ENCODE results near the gene CTTNBP2. TPM values are rescaled to one million over a fixed set of nuclear protein-coding genes. Genes with fewer than 3 reads are reported as not detected.

CTTNBP2 gene
- total RNA-seq, 2 experiments from 2014 or later = not detected

GRCh38 chr7:117837841-117838240, 35.4 kb downstream of the CTTNBP2 start:
- H3K27ac Mint-ChIP-seq = no peak overlapping the region
- no peaks in the 10 kb centered on the region for H3K9me3 Mint-ChIP-seq (ENCODE audit: low read depth)
- intact Hi-C loops (cut with DNase I, micrococcal nuclease) = no loop called here
- ChIA-PET POLR2A (no interaction called here), CTCF (no interaction called here)
- no peak overlapping the region for H3K4me3 Mint-ChIP-seq
- peaks cover 6% of the 10 kb centered on the region for H3K27me3 Mint-ChIP-seq
- no peaks in the 10 kb centered on the region for H3K4me1 Mint-ChIP-seq
- H3K36me3 Mint-ChIP-seq (ENCODE audit: low read depth) = no peaks in the 10 kb centered on the region
- ATAC-seq (no peak), DNase-seq (no peak)

- no peak for DNase-seq
- no peak for ATAC-seq
- Mint-ChIP-seq H3K27me3 (peaks cover 11% of the 10 kb centered on the region), H3K27ac (no peak overlapping the region), H3K4me3 (no peak overlapping the region), H3K4me1 (no peaks in the 10 kb centered on the region), H3K9me3 (ENCODE audit: low read depth) (no peaks in the 10 kb centered on the region), H3K36me3 (ENCODE audit: low read depth) (no peaks in the 10 kb centered on the region)
- ChIA-PET CTCF (no interaction called here), POLR2A (no interaction called here)
- intact Hi-C loops (cut with DNase I, micrococcal nuclease) = no loop called here
Measured at GRCh38 chr7:117835016-117835664, 38.1 kb downstream of the CTTNBP2 start.

GRCh38 chr7:117830422-117830954, 42.8 kb downstream of the CTTNBP2 start:
- no peak overlapping the region for H3K27ac Mint-ChIP-seq
- H3K4me1 Mint-ChIP-seq = no peaks in the 10 kb centered on the region
- ATAC-seq = no peak

DNA sequence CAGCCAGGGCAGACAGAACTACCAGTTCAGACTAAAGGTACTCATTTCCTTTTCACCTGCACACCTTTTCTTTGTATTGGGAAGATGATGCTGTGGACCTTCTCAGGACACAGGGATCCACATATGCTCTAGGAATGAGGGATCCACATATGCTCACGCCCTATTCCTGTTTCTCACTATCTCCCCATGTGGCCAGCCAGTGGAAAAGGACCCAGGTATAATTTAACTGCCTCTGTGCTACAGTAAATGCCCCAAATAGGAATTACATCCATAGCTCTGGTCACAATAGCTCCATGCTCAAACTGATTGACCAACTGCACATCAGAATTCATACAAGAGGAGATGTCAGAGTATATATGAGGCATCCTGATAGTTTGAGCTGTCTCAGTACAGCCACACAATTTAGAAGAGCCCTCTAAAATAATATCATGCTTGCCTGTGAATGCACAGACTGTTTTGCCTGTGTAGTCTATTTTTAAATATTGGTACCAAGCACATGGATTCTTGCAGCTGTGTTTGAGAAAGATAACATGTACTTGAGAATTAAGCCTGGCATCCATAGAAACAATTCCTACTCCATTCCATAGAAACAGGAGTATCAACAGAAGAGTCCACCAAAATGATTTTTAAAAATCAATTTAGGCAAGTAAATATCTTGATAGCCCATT, 43.7 kb downstream of the CTTNBP2 start:
- CTCF ChIA-PET = no interaction called here

More at GRCh38 chr7:117830422-117830954, 42.8 kb downstream of the CTTNBP2 start:
- Mint-ChIP-seq H3K9me3 (ENCODE audit: low read depth) (no peaks in the 10 kb centered on the region), H3K36me3 (ENCODE audit: low read depth) (no peaks in the 10 kb centered on the region), H3K27me3 (peaks cover 11% of the 10 kb centered on the region), H3K4me3 (no peak overlapping the region)
- no peak for DNase-seq
- ChIA-PET CTCF (no interaction called here), POLR2A (interaction anchor here (0.6 to 0.8 kb wide), 2 partner anchors 9 to 73 kb away, joined by 3 to 4 read pairs; no protein-coding TSS in a partner anchor)
- intact Hi-C loops (cut with DNase I, micrococcal nuclease) = no loop called here

DNA sequence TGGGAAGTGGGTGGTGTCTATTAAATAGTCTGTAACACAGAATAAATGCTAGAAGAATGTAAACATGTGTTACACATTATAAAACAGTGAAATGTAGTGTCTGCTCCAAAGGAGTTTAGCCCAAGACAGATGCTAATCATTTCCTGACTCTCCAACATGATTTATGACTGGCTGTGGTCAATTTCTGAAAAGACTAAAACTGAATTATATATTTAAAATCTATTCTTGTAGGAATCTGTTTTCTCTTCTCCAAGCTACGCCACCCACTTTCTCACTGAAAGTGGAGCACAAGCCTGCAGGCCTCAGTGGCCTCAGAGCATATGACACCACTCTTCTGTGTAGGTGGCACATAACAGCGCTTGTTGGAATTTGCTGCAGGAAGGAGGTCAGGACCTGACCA, 44.4 kb downstream of the CTTNBP2 start:
- Mint-ChIP-seq H3K9me3 (ENCODE audit: low read depth) (no peaks in the 10 kb centered on the region), H3K27ac (no peak overlapping the region), H3K27me3 (peaks cover 11% of the 10 kb centered on the region), H3K4me1 (no peaks in the 10 kb centered on the region), H3K4me3 (no peak overlapping the region), H3K36me3 (ENCODE audit: low read depth) (no peaks in the 10 kb centered on the region)
- DNase-seq (no peak), ATAC-seq (no peak)
- intact Hi-C loops (cut with DNase I, micrococcal nuclease) = no loop called here
- ChIA-PET POLR2A (no interaction called here), CTCF (interaction anchor here (0.7 kb wide), 1 partner anchor 1798 kb away, joined by 3 read pairs; the partner anchor contains the start of gene TFEC)

More for the DNA sequence above, 43.7 kb downstream of the CTTNBP2 start:
- Mint-ChIP-seq H3K27ac (no peak overlapping the region), H3K27me3 (peaks cover 11% of the 10 kb centered on the region), H3K4me1 (no peaks in the 10 kb centered on the region), H3K4me3 (no peak overlapping the region), H3K36me3 (ENCODE audit: low read depth) (no peaks in the 10 kb centered on the region), H3K9me3 (ENCODE audit: low read depth) (no peaks in the 10 kb centered on the region)
- intact Hi-C loops (cut with DNase I, micrococcal nuclease) = no loop called here
- no peak for ATAC-seq
- no peak for DNase-seq
- POLR2A ChIA-PET = interaction anchor here (0.6 kb wide), 1 partner anchor 72 kb away, joined by 3 read pairs; no protein-coding TSS in a partner anchor

- H3K27me3 Mint-ChIP-seq = peaks cover 5% of the 10 kb centered on the region
- H3K4me3 Mint-ChIP-seq = no peak overlapping the region
- no peaks in the 10 kb centered on the region for H3K9me3 Mint-ChIP-seq (ENCODE audit: low read depth)
- ChIA-PET POLR2A (no interaction called here), CTCF (no interaction called here)
- H3K27ac Mint-ChIP-seq = no peak overlapping the region
- no peaks in the 10 kb centered on the region for H3K4me1 Mint-ChIP-seq
- DNase-seq (no peak), ATAC-seq (no peak)
- no peaks in the 10 kb centered on the region for H3K36me3 Mint-ChIP-seq (ENCODE audit: low read depth)
- intact Hi-C loops (cut with DNase I, micrococcal nuclease) = no loop called here
Measured at GRCh38 chr7:117827862-117828261, 45.4 kb downstream of the CTTNBP2 start.

DNA sequence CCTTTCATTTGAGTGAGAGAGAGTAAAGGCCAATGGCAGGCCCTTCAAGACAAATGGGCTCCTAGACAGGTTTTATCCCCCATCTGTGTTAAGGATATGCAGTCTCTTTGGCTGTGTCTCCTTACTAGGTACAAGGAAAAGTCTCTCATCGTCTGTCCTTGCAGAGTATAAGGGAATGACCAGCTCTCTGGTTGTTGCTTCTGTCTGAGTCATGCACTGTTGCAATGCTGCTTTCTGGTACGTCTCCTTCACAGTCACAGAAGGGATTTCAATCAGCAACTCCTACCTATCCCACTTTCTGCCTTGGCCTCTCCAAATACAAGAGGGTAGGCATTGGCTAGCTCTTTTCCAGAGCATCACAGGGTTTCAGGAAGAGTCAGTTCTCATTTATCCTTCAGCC, 48.1 kb downstream of the CTTNBP2 start:
- ChIA-PET CTCF (no interaction called here), POLR2A (no interaction called here)
- DNase-seq (no peak), ATAC-seq (no peak)
- intact Hi-C loops (cut with DNase I, micrococcal nuclease) = no loop called here
- H3K9me3 Mint-ChIP-seq (ENCODE audit: low read depth) = no peaks in the 10 kb centered on the region
- H3K4me3 Mint-ChIP-seq = no peak overlapping the region
- no peaks in the 10 kb centered on the region for H3K4me1 Mint-ChIP-seq
- no peaks in the 10 kb centered on the region for H3K27me3 Mint-ChIP-seq
- H3K27ac Mint-ChIP-seq = no peak overlapping the region
- no peaks in the 10 kb centered on the region for H3K36me3 Mint-ChIP-seq (ENCODE audit: low read depth)

- Mint-ChIP-seq H3K4me1 (no peaks in the 10 kb centered on the region), H3K27me3 (no peaks in the 10 kb centered on the region), H3K9me3 (ENCODE audit: low read depth) (no peaks in the 10 kb centered on the region), H3K27ac (no peak overlapping the region), H3K4me3 (no peak overlapping the region), H3K36me3 (ENCODE audit: low read depth) (no peaks in the 10 kb centered on the region)
- intact Hi-C loops (cut with DNase I, micrococcal nuclease) = no loop called here
- ChIA-PET POLR2A (no interaction called here), CTCF (no interaction called here)
- ATAC-seq = no peak
- no peak for DNase-seq
Measured at GRCh38 chr7:117824592-117824991, 48.6 kb downstream of the CTTNBP2 start.

GRCh38 chr7:117819558-117819957, 53.7 kb downstream of the CTTNBP2 start:
- no peaks in the 10 kb centered on the region for H3K36me3 Mint-ChIP-seq (ENCODE audit: low read depth)
- H3K27me3 Mint-ChIP-seq = no peaks in the 10 kb centered on the region
- ChIA-PET POLR2A (no interaction called here), CTCF (no interaction called here)
- H3K4me1 Mint-ChIP-seq = no peaks in the 10 kb centered on the region
- H3K27ac Mint-ChIP-seq = no peak overlapping the region
- ATAC-seq (no peak), DNase-seq (no peak)
- no peaks in the 10 kb centered on the region for H3K9me3 Mint-ChIP-seq (ENCODE audit: low read depth)
- intact Hi-C loops (cut with DNase I, micrococcal nuclease) = no loop called here
- H3K4me3 Mint-ChIP-seq = no peak overlapping the region

DNA sequence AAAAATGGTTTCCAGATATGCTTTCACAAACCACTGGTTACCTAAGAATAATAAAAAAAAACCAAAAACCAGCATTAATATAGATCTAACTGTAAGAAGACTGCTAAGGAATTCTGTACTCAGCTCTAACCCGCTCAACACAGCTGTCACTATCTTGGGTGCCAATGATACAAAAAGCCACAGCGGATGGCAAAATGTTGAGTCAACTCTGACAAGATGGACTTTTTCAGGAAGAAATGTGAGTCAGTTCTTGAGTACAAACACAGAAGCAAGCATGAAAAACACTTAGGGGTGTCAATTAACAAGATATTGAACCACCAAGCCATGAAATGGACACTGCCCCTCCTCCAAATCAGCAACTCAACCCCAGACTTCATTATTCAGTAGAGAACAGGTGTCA, 55.0 kb downstream of the CTTNBP2 start:
- intact Hi-C loops (cut with DNase I, micrococcal nuclease) = no loop called here
- no peak overlapping the region for H3K27ac Mint-ChIP-seq
- CTCF ChIA-PET = no interaction called here
- ATAC-seq (no peak), DNase-seq (no peak)
- POLR2A ChIA-PET = no interaction called here
- H3K4me1 Mint-ChIP-seq = no peaks in the 10 kb centered on the region
- peaks cover 2% of the 10 kb centered on the region for H3K27me3 Mint-ChIP-seq
- no peaks in the 10 kb centered on the region for H3K36me3 Mint-ChIP-seq (ENCODE audit: low read depth)
- no peaks in the 10 kb centered on the region for H3K9me3 Mint-ChIP-seq (ENCODE audit: low read depth)
- no peak overlapping the region for H3K4me3 Mint-ChIP-seq

GRCh38 chr7:117816727-117817126, 56.5 kb downstream of the CTTNBP2 start:
- DNase-seq (no peak), ATAC-seq (no peak)
- ChIA-PET CTCF (no interaction called here), POLR2A (no interaction called here)
- Mint-ChIP-seq H3K27me3 (peaks cover 2% of the 10 kb centered on the region), H3K27ac (no peak overlapping the region), H3K4me3 (no peak overlapping the region), H3K9me3 (ENCODE audit: low read depth) (no peaks in the 10 kb centered on the region), H3K4me1 (no peaks in the 10 kb centered on the region), H3K36me3 (ENCODE audit: low read depth) (no peaks in the 10 kb centered on the region)
- intact Hi-C loops (cut with DNase I, micrococcal nuclease) = no loop called here

- Mint-ChIP-seq H3K27ac (no peak overlapping the region), H3K4me1 (no peaks in the 10 kb centered on the region), H3K4me3 (no peak overlapping the region), H3K27me3 (peaks cover 2% of the 10 kb centered on the region), H3K36me3 (ENCODE audit: low read depth) (no peaks in the 10 kb centered on the region), H3K9me3 (ENCODE audit: low read depth) (no peaks in the 10 kb centered on the region)
- ATAC-seq (no peak), DNase-seq (no peak)
- ChIA-PET CTCF (no interaction called here), POLR2A (no interaction called here)
- intact Hi-C loops (cut with DNase I, micrococcal nuclease) = no loop called here
Measured at GRCh38 chr7:117811696-117812095, 61.5 kb downstream of the CTTNBP2 start.
